ENCODE measurements around the gene SEBOX.
"Not testable (repeated sequence)": the region's sequence is repeated elsewhere in the genome, so short reads cannot be mapped to it uniquely, and the experiment has no call there.

SEBOX gene

GRCh38 chr17:28367641-28368305 lies 2.8 kb upstream of the SEBOX start:
- DNase-seq, result no peak

DNA sequence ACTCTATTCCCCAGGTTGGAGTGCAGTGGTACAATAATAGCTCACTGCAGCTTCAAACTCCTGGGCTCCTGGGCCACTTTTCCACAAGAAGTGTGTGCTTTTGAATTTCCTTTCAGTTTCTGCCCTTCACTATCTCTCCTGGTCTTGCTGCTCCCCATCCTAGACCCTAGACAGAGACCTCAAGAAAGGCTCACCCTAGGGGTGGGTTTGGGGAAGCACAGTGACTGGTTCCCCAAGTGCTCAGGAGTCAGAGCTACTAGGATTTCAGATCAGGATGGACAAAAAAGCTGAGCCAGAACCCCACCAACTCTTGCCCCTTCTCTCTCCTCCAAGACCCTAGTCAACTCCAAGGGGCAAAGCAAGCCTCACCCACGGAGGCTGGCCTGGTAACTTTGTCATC lies 1.6 kb upstream of the SEBOX start:
- no peak for DNase-seq

DNA sequence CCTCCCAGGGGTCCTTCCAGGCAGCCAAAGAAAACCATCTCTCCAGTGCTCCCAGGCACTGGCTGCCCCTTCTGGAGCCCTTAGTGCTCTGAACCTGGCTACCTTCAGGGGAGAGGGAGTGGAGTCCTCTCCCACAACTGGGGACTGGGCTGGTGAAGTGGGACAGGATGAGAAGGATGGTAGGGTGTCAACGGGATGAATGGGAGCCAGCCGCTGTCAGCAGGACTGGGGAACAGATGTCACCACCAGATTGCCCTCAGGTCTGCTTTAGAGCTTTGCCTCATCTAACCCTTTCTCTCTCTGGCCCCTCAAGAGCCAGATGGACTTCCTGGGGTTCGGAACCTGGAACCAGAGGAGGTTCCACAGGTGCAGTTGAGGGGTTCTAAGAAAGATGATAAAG lies 488 bp upstream of the SEBOX start:
- no peak for DNase-seq

DNA sequence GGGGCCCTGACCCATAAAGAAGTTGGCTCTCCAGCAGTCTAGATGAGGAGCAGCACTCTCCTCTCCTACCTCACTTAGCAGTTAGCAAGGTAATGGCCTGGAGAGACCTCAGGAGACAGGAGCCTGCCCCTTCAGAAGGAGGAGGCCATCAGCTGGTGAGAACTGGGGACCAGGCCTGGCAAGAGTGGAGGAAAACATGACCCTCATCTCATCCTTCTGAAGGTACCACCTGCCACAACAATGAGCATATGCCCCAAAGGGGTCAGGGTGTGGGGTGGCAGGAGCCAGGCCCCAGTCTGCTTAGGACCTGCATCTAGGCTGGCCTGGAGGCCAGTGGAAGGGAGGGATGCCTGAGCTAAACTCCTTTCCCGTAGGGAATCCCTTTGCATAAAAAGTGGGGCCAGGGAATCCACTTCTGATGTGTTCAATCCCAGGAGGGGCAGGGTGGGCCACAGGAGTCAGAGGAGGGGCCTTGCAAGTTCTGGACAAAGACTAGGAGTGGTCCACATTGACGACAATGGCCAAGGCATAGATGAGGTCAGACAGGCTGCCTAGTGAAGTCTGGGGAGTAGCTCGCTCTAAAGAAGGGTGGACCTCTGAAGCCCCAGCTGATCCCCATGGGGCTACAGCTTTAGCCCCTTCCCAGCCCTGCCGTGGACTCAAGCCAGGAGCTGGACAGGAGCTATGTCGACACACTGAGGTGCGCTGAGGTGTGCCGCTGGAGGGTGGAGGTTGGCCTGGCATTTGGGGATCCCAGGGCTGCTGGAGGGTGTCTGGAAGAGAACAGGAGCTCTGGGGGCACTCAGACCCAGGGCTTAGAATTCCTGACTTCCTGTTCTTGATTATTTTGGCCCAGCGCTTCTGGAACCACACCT lies 986 bp downstream of the SEBOX start:
- no peak for DNase-seq

- DNase-seq, result no peak
Measured at GRCh38 chr17:28363186-28363585, 1.8 kb downstream of the SEBOX start.

DNA sequence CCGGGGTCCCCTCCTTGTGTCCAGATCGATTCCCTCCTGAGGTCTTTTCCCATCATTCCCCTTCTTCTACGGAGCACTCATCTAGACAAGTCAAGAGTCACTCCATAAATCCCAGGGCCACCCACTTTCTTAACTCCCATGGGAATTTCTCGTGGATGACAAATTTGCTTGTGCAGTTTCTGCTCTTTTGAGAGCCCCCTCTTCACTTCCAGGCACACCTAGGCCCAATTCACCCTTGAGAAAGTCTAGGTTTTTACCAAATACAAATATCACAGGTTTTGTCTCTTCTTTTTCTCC lies 7.2 kb downstream of the SEBOX start:
- no peak for DNase-seq

- peak; percentile 93 for DNase-seq
Measured at GRCh38 chr17:28357061-28357900, 7.7 kb downstream of the SEBOX start, which contains the start of gene POLDIP2. POLDIP2 (minus strand) TSS chr17:28357527; CDS start chr17:28357448, 79 bp downstream.

DNA sequence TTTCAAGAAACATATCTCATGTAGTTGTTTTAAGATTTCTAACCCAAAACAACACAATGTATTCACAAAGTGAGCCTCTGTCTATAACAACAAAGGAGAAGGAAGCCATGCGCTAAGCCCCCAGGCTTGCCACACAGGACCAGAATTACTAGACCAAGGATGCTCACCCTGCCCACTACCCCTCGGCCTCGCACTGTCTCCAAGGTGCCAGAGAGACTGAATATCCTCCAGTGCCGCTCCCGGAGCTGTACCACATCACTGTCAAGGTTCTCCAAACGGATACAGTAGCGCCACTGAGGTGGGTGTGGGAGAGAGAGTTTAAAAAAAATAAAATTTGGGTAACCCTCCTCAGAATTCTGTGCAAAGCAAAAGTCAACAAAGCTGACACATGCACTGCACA lies 14.7 kb downstream of the SEBOX start:
- no peak for DNase-seq

GRCh38 chr17:28348979-28349378 lies 16.0 kb downstream of the SEBOX start:
- no peak for DNase-seq

- no peak for DNase-seq
Measured at GRCh38 chr17:28347261-28347891, 17.6 kb downstream of the SEBOX start.

DNA sequence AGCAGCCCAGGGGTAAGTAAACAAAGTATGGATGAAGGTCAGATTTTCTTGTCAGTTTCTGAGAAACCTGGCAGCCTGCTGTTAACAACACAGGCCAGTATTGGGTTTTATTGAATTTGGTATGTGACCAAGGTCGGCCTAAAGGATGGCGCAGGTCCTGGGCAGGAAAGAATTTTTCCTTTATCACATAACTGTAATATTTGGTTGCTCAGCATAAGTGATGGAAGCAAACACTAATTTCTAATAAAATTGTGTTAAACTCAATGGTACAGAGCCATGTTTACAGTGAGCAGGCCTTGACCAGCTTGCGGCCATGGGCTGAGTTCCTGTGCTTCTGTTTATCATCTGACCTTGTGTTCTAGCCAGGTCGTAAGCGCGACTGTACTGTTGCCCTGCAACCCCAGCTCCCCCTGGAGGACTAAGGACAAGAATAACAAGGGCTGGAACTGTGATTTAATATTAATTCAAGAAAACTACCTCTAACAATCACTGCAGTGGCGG lies 18.2 kb downstream of the SEBOX start:
- no peak for DNase-seq

DNA sequence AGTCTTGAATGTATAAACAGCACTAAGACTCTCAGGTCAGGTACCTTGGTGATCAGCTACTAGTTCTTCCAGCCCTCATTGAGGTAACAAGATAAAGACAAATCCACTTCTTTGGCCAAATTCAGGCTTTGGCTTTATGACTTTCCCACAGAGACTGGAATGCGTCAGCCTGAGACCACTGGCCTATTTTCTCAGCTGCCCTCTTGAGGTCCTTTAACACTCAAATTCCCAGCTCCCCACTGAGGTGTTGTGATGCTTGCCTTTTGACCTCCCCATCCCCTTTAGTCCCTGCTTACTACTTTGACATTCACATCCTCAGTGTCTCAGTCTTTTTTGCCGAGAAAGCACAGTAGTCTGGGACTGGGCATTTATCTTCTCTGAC lies 18.8 kb downstream of the SEBOX start:
- no peak for DNase-seq

GRCh38 chr17:28345419-28346198 lies 19.4 kb downstream of the SEBOX start:
- no peak for DNase-seq

DNA sequence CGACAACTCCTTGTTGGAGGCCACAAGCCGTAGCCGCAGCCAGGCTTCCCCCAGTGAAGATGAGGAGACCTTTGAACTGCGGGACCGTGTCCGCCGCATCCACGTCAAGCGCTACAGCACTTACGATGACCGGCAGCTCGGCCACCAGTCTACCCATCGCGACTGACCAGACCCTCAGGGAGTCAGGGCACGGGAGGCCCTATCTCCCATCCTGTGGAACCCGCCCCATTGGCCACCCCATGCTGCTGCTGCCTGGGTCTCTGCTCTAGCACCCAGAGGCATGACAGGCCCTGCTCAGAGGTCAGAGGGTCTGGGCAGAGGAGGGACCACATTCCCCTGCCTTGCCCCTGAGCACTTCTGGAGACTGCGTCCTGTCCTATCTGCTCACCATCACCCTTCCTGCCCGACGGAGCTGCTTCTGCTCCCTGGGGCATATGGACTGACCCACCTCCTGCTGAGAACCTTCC lies 20.5 kb downstream of the SEBOX start:
- no peak for DNase-seq

- no peak for DNase-seq
Measured at GRCh38 chr17:28344011-28344410, 21.0 kb downstream of the SEBOX start.

DNA sequence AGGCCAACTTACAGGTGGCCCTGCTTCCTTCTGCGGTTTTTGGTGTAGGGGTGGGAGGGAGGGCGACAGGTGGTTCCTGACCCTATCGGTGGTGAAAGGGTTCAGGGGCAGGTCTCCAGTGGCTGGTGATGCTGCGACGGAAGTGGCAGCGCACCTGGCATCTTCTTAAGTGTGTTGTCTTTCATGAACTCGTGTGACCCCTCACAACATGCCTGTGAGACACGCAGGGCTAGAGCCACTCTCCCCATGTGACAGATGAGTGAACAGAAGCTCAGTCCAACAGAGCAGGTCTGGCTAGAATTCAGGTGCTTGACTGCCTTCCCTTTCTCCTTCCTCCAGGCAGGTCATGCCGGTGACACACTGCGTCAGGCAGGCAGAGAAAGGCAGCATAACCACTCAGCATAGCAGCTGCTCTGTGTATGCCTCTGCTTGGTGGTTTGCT lies 21.5 kb downstream of the SEBOX start:
- no peak for DNase-seq

- no peak for DNase-seq
Measured at GRCh38 chr17:28342313-28342712, 22.7 kb downstream of the SEBOX start.

DNA sequence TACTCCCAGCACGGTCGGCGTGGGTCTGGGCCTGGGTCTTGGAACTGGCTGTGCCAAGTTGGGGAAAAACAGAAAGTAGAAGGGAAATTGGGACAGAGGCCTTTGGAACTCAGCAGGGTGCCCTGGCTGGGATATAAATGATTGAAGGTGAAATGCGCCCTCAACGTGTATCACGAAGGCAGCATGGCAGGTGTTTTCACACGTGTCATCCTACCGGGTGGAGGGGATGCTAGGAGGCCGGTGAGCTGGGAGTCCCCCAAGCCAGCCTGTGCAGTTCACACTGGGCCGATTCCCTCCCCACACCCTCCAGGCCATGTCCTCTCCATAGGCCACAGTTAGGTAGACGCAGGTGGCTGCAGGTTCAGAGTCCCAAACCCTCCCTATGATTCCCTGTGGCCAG lies 23.5 kb downstream of the SEBOX start:
- DNase-seq, result no peak

DNA sequence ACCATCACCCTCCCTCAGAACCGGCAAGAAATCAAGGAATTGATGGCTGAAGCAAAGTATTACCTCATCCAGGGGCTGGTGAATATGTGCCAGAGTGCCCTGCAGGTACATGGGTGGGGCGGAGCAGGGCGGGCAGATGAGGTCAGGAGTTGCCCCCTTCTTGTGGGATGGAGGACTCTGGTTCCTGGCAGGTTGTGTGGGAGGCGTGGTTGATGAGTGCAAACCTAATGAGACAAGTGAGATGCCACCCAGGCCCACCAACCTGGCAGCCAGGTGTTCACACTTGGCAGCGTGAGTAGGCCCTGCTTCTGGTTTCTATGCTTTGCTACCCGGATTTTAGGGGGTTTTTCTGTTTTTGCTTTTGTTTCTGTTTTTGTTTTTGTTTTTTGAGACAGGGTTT lies 24.6 kb downstream of the SEBOX start:
- DNase-seq, result no peak

GRCh38 chr17:28339431-28339830 lies 25.6 kb downstream of the SEBOX start:
- no peak for DNase-seq

DNA sequence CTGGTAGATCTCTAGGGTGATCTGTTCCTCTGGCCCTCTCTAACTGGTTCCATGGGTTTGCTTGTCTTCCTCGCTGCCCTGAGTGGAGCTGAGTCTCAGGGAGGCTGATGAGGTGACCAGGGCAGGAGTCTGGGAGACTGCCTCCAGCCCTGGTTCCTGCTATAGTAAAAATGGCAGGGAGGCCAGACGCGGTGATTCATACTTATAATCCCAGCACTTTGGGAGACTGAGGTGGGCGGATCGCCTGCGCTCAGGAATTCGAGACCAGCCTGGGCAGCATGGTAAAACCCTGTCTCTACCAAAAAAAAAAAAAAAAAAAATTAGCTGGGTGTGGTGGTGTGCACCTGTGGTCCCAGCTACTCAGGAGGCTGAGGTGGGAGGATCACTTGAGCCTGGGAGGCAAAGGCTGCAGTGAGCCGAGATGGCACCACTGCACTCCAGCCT lies 26.2 kb downstream of the SEBOX start:
- DNase-seq, result not testable (repeated sequence)
